ENCODE data around the gene PCDHA2. TPM values are rescaled to one million over a fixed set of nuclear protein-coding genes. Genes with fewer than 3 reads are reported as not detected.

The PCDHA2 gene
- total RNA-seq, 1 experiment from 2014 or later: 0.20 TPM

- no CpG with 5 or more reads among the region's 29 CpGs for WGBS (ENCODE audit: extremely low coverage, insufficient read length, low lambda C conversion rate)
- Histone ChIP-seq H3K56ac (ENCODE audit: insufficient read length, low read depth, low read length) (no peak within 1 kb of the TSS), H3K23ac (ENCODE audit: insufficient read length, low read depth, low read length) (no peak within 1 kb of the TSS), H3T11ph (ENCODE audit: low read length) (no peak within 1 kb of the TSS), H2AK5ac (ENCODE audit: insufficient read length, low read length) (no peak within 1 kb of the TSS), H4K91ac (ENCODE audit: insufficient read length, low read depth, low read length) (no peak within 1 kb of the TSS), H2BK120ac (ENCODE audit: low read depth, low read length, poor library complexity, severe bottlenecking) (no peak within 1 kb of the TSS), H3K4me1 (ENCODE audit: insufficient read depth, low read length) (no peaks in the 10 kb centered on the region), H3K14ac (ENCODE audit: insufficient read depth, low read length) (no peak within 1 kb of the TSS), H3K23me2 (ENCODE audit: insufficient read length, low read depth, low read length, poor library complexity, severe bottlenecking) (no peaks in the 10 kb centered on the region), H4K20me1 (ENCODE audit: control insufficient read depth, insufficient read depth, insufficient read length) (no peaks in the 10 kb centered on the region), H3K18ac (ENCODE audit: insufficient read length, low read depth, low read length) (no peak within 1 kb of the TSS), H3K79me1 (ENCODE audit: insufficient read depth, low read depth, low read length, poor library complexity, severe bottlenecking) (no peaks in the 10 kb centered on the region), H3K4me2 (ENCODE audit: insufficient read depth, insufficient read length, low read length) (no peak within 1 kb of the TSS), H3K9me3 (ENCODE audit: control insufficient read depth, low read depth, low read length) (no peaks in the 10 kb centered on the region), H4K5ac (ENCODE audit: insufficient read length, low read depth, low read length) (no peak within 1 kb of the TSS), H2BK12ac (ENCODE audit: insufficient read length, low read depth, low read length) (no peak within 1 kb of the TSS), H3K9ac (ENCODE audit: extremely low read depth, insufficient read length, low read length) (no peak within 1 kb of the TSS), H4K8ac (replicated peaks; ENCODE audit: insufficient read length, low read depth, low read length) (no peak within 1 kb of the TSS), H3K79me2 (ENCODE audit: insufficient read depth, low read length) (no peaks in the 10 kb centered on the region), H3K27me3 (ENCODE audit: insufficient read depth, low read length) (no peaks in the 10 kb centered on the region), H2BK5ac (ENCODE audit: insufficient read length, low read length) (no peak within 1 kb of the TSS), H2BK15ac (ENCODE audit: low read depth, low read length) (no peak within 1 kb of the TSS), H3K27ac (ENCODE audit: insufficient read length, low read depth, low read length) (no peak within 1 kb of the TSS), H2AFZ (ENCODE audit: low read length) (no peak within 1 kb of the TSS), H3K4ac (ENCODE audit: low read depth, low read length) (no peak within 1 kb of the TSS), H2BK20ac (ENCODE audit: low read depth, low read length, poor library complexity, severe bottlenecking) (no peak within 1 kb of the TSS)
- peak; percentile 45; the same call in 2 of the 3 replicates for TF ChIP-seq CTCF (conservative IDR thresholded peaks at IDR 0.05)
- no peak for DNase-seq
- no peaks in the 10 kb centered on the region for H3K4me1 Mint-ChIP-seq
- H3K27me3 Mint-ChIP-seq (ENCODE audit: low read depth): no peaks in the 10 kb centered on the region
- H3K9me3 Mint-ChIP-seq: peaks cover 49 to 54% of the 10 kb centered on the region in 2 experiments
- peaks cover 8 to 49% (median 31%) of the 10 kb centered on the region in 3 experiments for H3K36me3 Mint-ChIP-seq (ENCODE audit: insufficient read depth in 1 of 3, low read depth in 3 of 3)
- no peak within 1 kb of the TSS for H3K4me3 Mint-ChIP-seq
- H3K27ac Mint-ChIP-seq: no peak within 1 kb of the TSS
These were observed 6.3 kb downstream of the PCDHA2 start, which contains the start of gene PCDHA3 for GRCh38 chr5:140800816-140801493. Gene PCDHA3 (plus strand): TSS chr5:140801057.
